GM23248 (cell line): ENCODE measurements around the gene E2F8. TPM values are rescaled to one million over a fixed set of nuclear protein-coding genes. Genes with fewer than 3 reads are reported as not detected.

Source experiments
- DNase-seq: peaks from one replicate; pipeline ENCODE4 v3.0.0-alpha.2; 2015
- H2AFZ ChIP-seq: fragments of 200-600 bp; sonication (generic); 2 replicates; pipeline ENCODE4 v1.6.1; 2016; ENCODE audit warnings: antibody characterized with exemption
- H3F3A ChIP-seq: fragments of 200-600 bp; sonication (generic); 2 replicates; pipeline ENCODE4 v1.6.1; 2016; ENCODE audit warnings: mild to moderate bottlenecking, antibody characterized with exemption, mixed run types; ENCODE audit not compliant: insufficient read depth
- H3K27ac ChIP-seq: fragments of 200-600 bp; sonication (generic); 2 replicates; pipeline ENCODE4 v1.5.1; 2016; ENCODE audit warnings: mild to moderate bottlenecking
- H3K27me3 ChIP-seq: fragments of 200-600 bp; sonication (generic); replicated peaks from 2 replicates; pipeline ENCODE4 v1.6.1; 2016; ENCODE audit warnings: mild to moderate bottlenecking; ENCODE audit not compliant: insufficient read depth
- H3K36me3 ChIP-seq: fragments of 200-600 bp; sonication (generic); 2 replicates; pipeline ENCODE4 v1.6.1; 2016; ENCODE audit warnings: low read depth, mild to moderate bottlenecking
- H3K4me1 ChIP-seq: fragments of 200-600 bp; sonication (generic); 2 replicates; pipeline ENCODE4 v1.6.1; 2016; ENCODE audit warnings: mild to moderate bottlenecking; ENCODE audit not compliant: insufficient read depth
- H3K4me2 ChIP-seq: fragments of 200-600 bp; sonication (generic); one replicate; pipeline ENCODE4 v1.6.1; 2016; ENCODE audit warnings: mild to moderate bottlenecking; ENCODE audit not compliant: unreplicated experiment
- H3K4me3 ChIP-seq: fragments of 200-600 bp; sonication (generic); 2 replicates; pipeline ENCODE4 v1.5.1; 2016; ENCODE audit warnings: mild to moderate bottlenecking
- H3K79me2 ChIP-seq: fragments of 200-600 bp; sonication (generic); 2 replicates; pipeline ENCODE4 v1.6.1; 2016; ENCODE audit warnings: mild to moderate bottlenecking; ENCODE audit not compliant: insufficient read depth
- H3K9ac ChIP-seq: fragments of 200-600 bp; sonication (generic); 2 replicates; pipeline ENCODE4 v1.6.1; 2016; ENCODE audit warnings: mild to moderate bottlenecking
- H3K9me2 ChIP-seq: fragments of 200-600 bp; sonication (generic); 2 replicates; pipeline ENCODE4 v1.6.1; 2016; ENCODE audit warnings: mixed run types, mild to moderate bottlenecking, moderate library complexity; ENCODE audit not compliant: insufficient read depth
- H3K9me3 ChIP-seq: fragments of 200-600 bp; sonication (generic); one replicate; pipeline ENCODE4 v1.6.1; 2017; ENCODE audit warnings: low read depth
- H4K20me1 ChIP-seq: fragments of 200-600 bp; sonication (generic); 2 replicates; pipeline ENCODE4 v1.6.0; 2016; ENCODE audit not compliant: insufficient read depth
- EZH2 ChIP-seq: fragments of 200-600 bp; sonication (generic); IDR thresholded peaks from 2 replicates; pipeline ENCODE4 v1.6.1; 2018; ENCODE audit warnings: antibody characterized with exemption, mild to moderate bottlenecking; ENCODE audit not compliant: insufficient read depth, poor library complexity, severe bottlenecking
- EZH2phosphoT487 ChIP-seq: fragments of 200-600 bp; sonication (generic); IDR thresholded peaks from 2 replicates; pipeline ENCODE4 v1.6.1; 2018; ENCODE audit warnings: antibody characterized with exemption, moderate library complexity, mild to moderate bottlenecking, low read depth; ENCODE audit not compliant: insufficient read depth
- WGBS, 2 experiments: methylation state at CpG; one replicate each; pipeline ENCODE4 v1.1.6; 2015 to 2017; ENCODE audit warnings: low lambda C conversion rate in 2 of 2, low coverage in 1 of 2; ENCODE audit errors: missing lambda C conversion rate in 2 of 2; 5-methylcytosine and 5-hydroxymethylcytosine counted together
- in situ Hi-C: fragments of 300-500 bp; cut with MboI; formaldehyde crosslinking; loops from 2 replicates; pipeline ENCODE4 v1.15.0; 2020
- polyA plus RNA-seq: library from polyadenylated mRNA; unstranded; fragments of >200 nt; fragmentation: Nextera tagmentation; extraction: Ambion mirVana; gene quantifications from 2 replicates; pipeline ENCODE4 v1.2.1, GENCODE V29; 2016
- total RNA-seq: library from RNA; depleted of rRNA; stranded (reverse); fragments of >200 nt; shearing (Covaris generic); gene quantifications from 2 replicates; pipeline ENCODE4 v1.2.3, GENCODE V29; 2014; rRNA removed

E2F8 gene
- total and polyA plus RNA-seq, 2 experiments from 2014 or later, result 0.76 to 1.1 TPM

- no peak for TF ChIP-seq EZH2
- no peak for TF ChIP-seq EZH2phosphoT487
- no peaks in the 10 kb centered on the region for H3K36me3 ChIP-seq
- 0 out of 2 replicates have a peak, but pooled peaks cover 7% of the 10 kb centered on the region for H3K27me3 ChIP-seq
- in situ Hi-C loops, result no loop called here
- WGBS, 2 experiments, result 56 to 58% methylated on average over 2 of the region's 2 CpGs
- DNase-seq, result no peak
- no peaks in the 10 kb centered on the region for H3K79me2 ChIP-seq
- H3F3A ChIP-seq, result no peaks in the 10 kb centered on the region
- no peaks in the 10 kb centered on the region for H4K20me1 ChIP-seq
- H3K4me3 ChIP-seq, result no peak overlapping the region
- no peaks in the 10 kb centered on the region for H3K9me3 ChIP-seq
- no peak overlapping the region for H2AFZ ChIP-seq
- no peaks in the 10 kb centered on the region for H3K9me2 ChIP-seq
- H3K4me2 ChIP-seq, result no peak overlapping the region
- H3K4me1 ChIP-seq, result no peaks in the 10 kb centered on the region
- no peak overlapping the region for H3K27ac ChIP-seq
- no peak overlapping the region for H3K9ac ChIP-seq
Measured at GRCh38 chr11:19185036-19185435, 55.7 kb downstream of the E2F8 start.

- Histone ChIP-seq H3K4me3 (no peak overlapping the region), H2AFZ (no peak overlapping the region), H3F3A (no peaks in the 10 kb centered on the region), H3K27me3 (no peaks in the 10 kb centered on the region), H3K4me1 (no peaks in the 10 kb centered on the region), H3K9me2 (no peaks in the 10 kb centered on the region), H3K4me2 (no peak overlapping the region), H3K36me3 (no peaks in the 10 kb centered on the region), H4K20me1 (no peaks in the 10 kb centered on the region), H3K9ac (no peak overlapping the region), H3K9me3 (no peaks in the 10 kb centered on the region), H3K79me2 (no peaks in the 10 kb centered on the region), H3K27ac (no peak overlapping the region)
- DNase-seq, result no peak
- TF ChIP-seq EZH2phosphoT487 (no peak), EZH2 (no peak)
- 91 to 92% methylated on average over 7 of the region's 7 CpGs for WGBS, 2 experiments
- in situ Hi-C loops, result no loop called here
Measured at GRCh38 chr11:19183646-19184045, 57.1 kb downstream of the E2F8 start.

- Histone ChIP-seq H3K79me2 (no peaks in the 10 kb centered on the region), H4K20me1 (no peaks in the 10 kb centered on the region), H3K27me3 (no peaks in the 10 kb centered on the region), H3K27ac (no peak overlapping the region), H3K9me3 (no peaks in the 10 kb centered on the region), H3K4me1 (no peaks in the 10 kb centered on the region), H2AFZ (no peak overlapping the region), H3K4me2 (no peak overlapping the region), H3K9ac (no peak overlapping the region), H3K9me2 (no peaks in the 10 kb centered on the region), H3F3A (no peaks in the 10 kb centered on the region), H3K36me3 (no peaks in the 10 kb centered on the region), H3K4me3 (no peak overlapping the region)
- no peak for TF ChIP-seq EZH2phosphoT487
- TF ChIP-seq EZH2, result no peak
- in situ Hi-C loops, result no loop called here
- WGBS, 2 experiments, result 82 to 86% methylated on average over 5 of the region's 5 CpGs
- DNase-seq, result no peak
Measured at GRCh38 chr11:19181531-19182261, 59.0 kb downstream of the E2F8 start.

GRCh38 chr11:19176629-19177186, 64.0 kb downstream of the E2F8 start:
- TF ChIP-seq EZH2phosphoT487 (no peak), EZH2 (no peak)
- no peak for DNase-seq
- H3K4me1 ChIP-seq, result no peaks in the 10 kb centered on the region
- H3K9ac ChIP-seq, result no peak overlapping the region
- H3K4me2 ChIP-seq, result no peak overlapping the region
- no peaks in the 10 kb centered on the region for H3K9me3 ChIP-seq
- no peaks in the 10 kb centered on the region for H3K27me3 ChIP-seq
- H3K9me2 ChIP-seq, result no peaks in the 10 kb centered on the region
- in situ Hi-C loops, result no loop called here
- no peaks in the 10 kb centered on the region for H3K79me2 ChIP-seq
- no peak overlapping the region for H3K27ac ChIP-seq
- H2AFZ ChIP-seq, result no peak overlapping the region
- WGBS, 2 experiments, result 96 to 99% methylated on average over 2 of the region's 2 CpGs
- H3K36me3 ChIP-seq, result no peaks in the 10 kb centered on the region
- H4K20me1 ChIP-seq, result no peaks in the 10 kb centered on the region
- H3K4me3 ChIP-seq, result no peak overlapping the region
- no peaks in the 10 kb centered on the region for H3F3A ChIP-seq

Other genes starting within 250 kb of the E2F8 start
- not detected in 2 replicates for gene MRGPRX2, start 180.2 kb downstream of the E2F8 start, total RNA-seq
- gene MRGPRX2, start 180.2 kb downstream of the E2F8 start, polyA plus RNA-seq, result not detected in 2 replicates
- 10.9 and 11.0 TPM in 2 replicates for gene ZDHHC13, start 123.8 kb downstream of the E2F8 start, total RNA-seq
- gene ZDHHC13, start 123.8 kb downstream of the E2F8 start, polyA plus RNA-seq, result 11.6 and 12.5 TPM in 2 replicates
- gene CSRP3, start 39.0 kb downstream of the E2F8 start, total RNA-seq, result not detected in 2 replicates
- gene CSRP3, start 39.0 kb downstream of the E2F8 start, polyA plus RNA-seq, result not detected in 2 replicates